SK-N-MC (cell line): ENCODE results near the gene INSC.

Experiments used
- EZH2 ChIP-seq: fragments of 200-600 bp; sonication (generic); IDR thresholded peaks from one replicate; pipeline ENCODE4 v1.6.1; 2017; ENCODE audit warnings: antibody characterized with exemption
- POLR2AphosphoS5 ChIP-seq: IDR thresholded peaks from 2 replicates; pipeline ENCODE4 v1.6.1; 2012; ENCODE audit warnings: mild to moderate bottlenecking, low read depth, low read length, borderline replicate concordance

DNA sequence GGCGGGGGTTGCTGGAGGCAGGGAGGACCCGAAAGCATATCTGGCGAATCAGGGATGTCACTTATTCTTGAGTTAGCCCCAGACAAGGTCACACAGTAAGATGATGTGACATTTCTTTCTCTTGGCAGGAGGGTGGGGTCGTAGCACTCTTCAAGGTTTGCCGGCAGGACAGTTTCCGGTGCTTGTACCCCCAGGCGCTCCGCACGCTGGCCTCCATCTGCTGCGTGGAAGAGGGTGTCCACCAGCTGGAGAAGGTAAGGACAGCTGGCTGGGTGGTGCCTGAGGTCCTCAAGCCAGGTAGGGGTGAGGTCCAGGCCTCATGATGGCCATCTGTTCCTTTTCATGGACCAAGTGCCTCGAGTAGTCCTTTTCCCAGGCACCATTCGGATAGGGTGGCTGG, 86.0 kb downstream of the INSC start:
- TF ChIP-seq POLR2AphosphoS5 (no peak), EZH2 (no peak)
